Measurements from ENCODE around the gene ALDH1L2. TPM values are rescaled to one million over a fixed set of nuclear protein-coding genes. Genes with fewer than 3 reads are reported as not detected.

ALDH1L2 gene
- total RNA-seq, 1 donor from 2014 or later: 5.4 TPM

- no peak for TF ChIP-seq CTCF (IDR thresholded peaks at IDR 0.05)
- TF ChIP-seq POLR2AphosphoS5 (IDR thresholded peaks at IDR 0.05; ENCODE audit: insufficient read depth in 1 of 2, low read depth in 1 of 2): no peak
- no peak for TF ChIP-seq POLR2A (IDR thresholded peaks at IDR 0.05)
- no peak for DNase-seq (ENCODE audit: extremely low spot score in 2 of 2)
- Histone ChIP-seq H3K4me1 (peaks cover 16% of the 10 kb centered on the region), H3K27me3 (no peaks in the 10 kb centered on the region), H3K36me3 (no peaks in the 10 kb centered on the region), H3K27ac (peak overlapping the region; percentile 20), H3K9me3 (no peaks in the 10 kb centered on the region), H3K4me3 (no peak overlapping the region)
- intact Hi-C loops (cut with DNase I): no loop called here
These were observed 68.7 kb downstream of the ALDH1L2 start for GRCh38 chr12:105015543-105015942.

GRCh38 chr12:105014603-105015002 lies 69.7 kb downstream of the ALDH1L2 start:
- Histone ChIP-seq H3K4me1 (peaks cover 16% of the 10 kb centered on the region), H3K36me3 (no peaks in the 10 kb centered on the region), H3K4me3 (no peak overlapping the region), H3K27me3 (no peaks in the 10 kb centered on the region), H3K9me3 (no peaks in the 10 kb centered on the region), H3K27ac (peak overlapping the region; percentile 20)
- intact Hi-C loops (cut with DNase I): no loop called here
- no peak for DNase-seq (ENCODE audit: extremely low spot score in 2 of 2)
- TF ChIP-seq POLR2A (IDR thresholded peaks at IDR 0.05): no peak
- TF ChIP-seq POLR2AphosphoS5 (IDR thresholded peaks at IDR 0.05; ENCODE audit: insufficient read depth in 1 of 2, low read depth in 1 of 2): no peak
- TF ChIP-seq CTCF (IDR thresholded peaks at IDR 0.05): no peak

DNA sequence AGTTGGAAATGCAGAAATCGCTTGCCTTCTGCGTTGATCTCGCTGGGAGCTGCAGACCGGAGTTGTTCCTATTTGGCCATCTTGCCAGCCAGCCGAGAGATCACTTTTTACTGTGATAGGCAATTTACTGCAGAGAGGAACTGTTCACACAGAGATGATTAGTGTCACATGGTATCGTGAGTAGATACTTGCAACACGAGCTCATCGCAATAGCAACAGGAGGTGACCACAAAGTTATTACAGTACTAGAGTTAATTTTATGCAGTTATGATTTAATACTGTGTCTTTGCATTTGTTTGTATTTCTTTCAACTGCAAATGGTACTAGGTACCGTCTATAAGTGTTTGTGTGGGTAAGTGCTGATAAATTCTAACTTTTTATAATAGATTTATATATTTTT lies 70.4 kb downstream of the ALDH1L2 start:
- no peak for TF ChIP-seq POLR2AphosphoS5 (IDR thresholded peaks at IDR 0.05; ENCODE audit: insufficient read depth in 1 of 2, low read depth in 1 of 2)
- no peak for TF ChIP-seq CTCF (IDR thresholded peaks at IDR 0.05)
- TF ChIP-seq POLR2A (IDR thresholded peaks at IDR 0.05): no peak
- no peaks in the 10 kb centered on the region for H3K27me3 ChIP-seq
- DNase-seq (ENCODE audit: extremely low spot score in 2 of 2): no peak
- H3K9me3 ChIP-seq: no peaks in the 10 kb centered on the region
- no peak overlapping the region for H3K4me3 ChIP-seq
- no peaks in the 10 kb centered on the region for H3K36me3 ChIP-seq
- H3K4me1 ChIP-seq: peaks cover 16% of the 10 kb centered on the region
- intact Hi-C loops (cut with DNase I): no loop called here
- H3K27ac ChIP-seq: no peak overlapping the region

GRCh38 chr12:105001476-105001875 lies 82.8 kb downstream of the ALDH1L2 start:
- intact Hi-C loops (cut with DNase I): no loop called here
- Histone ChIP-seq H3K4me1 (no peaks in the 10 kb centered on the region), H3K27me3 (no peaks in the 10 kb centered on the region), H3K9me3 (no peaks in the 10 kb centered on the region), H3K36me3 (peaks cover 0 to 22% of the 10 kb centered on the region in 2 donors), H3K27ac (no peak overlapping the region), H3K4me3 (no peak overlapping the region)
- no peak for DNase-seq (ENCODE audit: extremely low spot score in 2 of 2)
- TF ChIP-seq POLR2AphosphoS5 (IDR thresholded peaks at IDR 0.05; ENCODE audit: insufficient read depth in 1 of 2, low read depth in 1 of 2) (no peak), POLR2A (IDR thresholded peaks at IDR 0.05) (no peak), CTCF (IDR thresholded peaks at IDR 0.05) (no peak)

- H3K36me3 ChIP-seq: peaks cover 0 to 29% of the 10 kb centered on the region in 2 donors
- DNase-seq (ENCODE audit: extremely low spot score in 2 of 2): no peak
- no peaks in the 10 kb centered on the region for H3K4me1 ChIP-seq
- TF ChIP-seq CTCF (IDR thresholded peaks at IDR 0.05): no peak
- no peak for TF ChIP-seq POLR2AphosphoS5 (IDR thresholded peaks at IDR 0.05; ENCODE audit: insufficient read depth in 1 of 2, low read depth in 1 of 2)
- no peak for TF ChIP-seq POLR2A (IDR thresholded peaks at IDR 0.05)
- H3K9me3 ChIP-seq: no peaks in the 10 kb centered on the region
- H3K4me3 ChIP-seq: no peak overlapping the region
- no peaks in the 10 kb centered on the region for H3K27me3 ChIP-seq
- intact Hi-C loops (cut with DNase I): no loop called here
- no peak overlapping the region for H3K27ac ChIP-seq
These were observed 84.9 kb downstream of the ALDH1L2 start for GRCh38 chr12:104999347-104999685.

All from vagina (tissue), 2 donors.